Hepatocyte (in vitro differentiated cells): ENCODE data around the gene CYP2A7.
"Not testable (repeated sequence)": the region's sequence is repeated elsewhere in the genome, so short reads cannot be mapped to it uniquely, and the experiment has no call there.

Experiments
- CTCF ChIP-seq: fragments of 200-600 bp; sonication (generic); IDR thresholded peaks from 2 replicates; pipeline ENCODE4 v1.5.1; 2016; ENCODE audit warnings: antibody characterized with exemption, mild to moderate bottlenecking; ENCODE audit not compliant: poor library complexity
- EZH2 ChIP-seq: fragments of 200-600 bp; sonication (generic); IDR thresholded peaks from 2 replicates; pipeline ENCODE4 v1.6.1; 2016; ENCODE audit warnings: antibody characterized with exemption, mild to moderate bottlenecking, borderline replicate concordance
- EZH2phosphoT487 ChIP-seq: fragments of 200-600 bp; sonication (generic); IDR thresholded peaks from one replicate; pipeline ENCODE4 v1.6.1; 2018; ENCODE audit warnings: antibody characterized with exemption, mild to moderate bottlenecking, low read depth, moderate library complexity; ENCODE audit not compliant: unreplicated experiment, severe bottlenecking

DNA sequence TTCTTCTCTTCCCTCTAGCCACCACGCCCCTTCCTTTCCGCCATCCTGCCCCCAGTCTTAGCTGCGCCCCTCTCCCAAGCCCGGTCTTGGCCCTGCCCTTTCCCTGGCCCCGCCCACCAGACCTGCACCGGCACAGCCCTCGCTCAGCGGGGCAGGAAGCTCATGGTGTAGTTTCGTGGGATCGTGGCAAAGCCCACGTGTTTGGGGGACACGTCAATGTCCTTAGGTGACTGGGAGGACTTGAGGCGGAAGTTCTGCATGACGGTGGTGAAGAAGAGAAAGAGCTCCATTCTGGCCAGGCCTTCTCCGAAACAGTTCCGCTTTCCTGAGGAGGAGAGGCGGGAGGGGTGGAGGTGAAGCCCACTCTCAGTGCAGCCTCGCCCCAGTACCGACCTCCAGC, 38.4 kb downstream of the CYP2A7 start:
- TF ChIP-seq CTCF, EZH2, EZH2phosphoT487: not testable (repeated sequence)
